Measurements from ENCODE around the gene ZNF599. TPM values are rescaled to one million over a fixed set of nuclear protein-coding genes. Genes with fewer than 3 reads are reported as not detected.
A peak's percentile ranks its signal among the peaks of the same experiment; 100 is the strongest.

The ZNF599 gene
- total RNA-seq (2014; rRNA removed; shearing (Covaris generic)) (5.2 and 6.0 TPM in 2 replicates), polyA plus RNA-seq (2016; fragmentation: Nextera tagmentation; extraction: Ambion mirVana) (3.6 and 4.6 TPM in 2 replicates)
- long read RNA-seq, transcript ZNF599-203 (3 exons, 948 nt), result major isoform, 7 of 7 reads
- long read RNA-seq, partial matches to known transcripts, result 0 of 7 reads
- long read RNA-seq, other reads (novel, unspliced or antisense), result 0 of 7 reads

- ATAC-seq, result peak; percentile 98
- Mint-ChIP-seq H3K4me3 (peak within 1 kb of the TSS; percentile 86), H3K27ac (no peak within 1 kb of the TSS), H3K36me3 (ENCODE audit: low read depth) (peaks cover 2% of the 10 kb centered on the region; the same call in 2 of the 3 replicates), H3K27me3 (ENCODE audit: insufficient read depth, low read depth, poor library complexity) (peaks cover 12% of the 10 kb centered on the region), H3K9me3 (peaks cover 11% of the 10 kb centered on the region), H3K4me1 (peaks cover 8% of the 10 kb centered on the region)
- Histone ChIP-seq H3K4me1 (ENCODE audit: insufficient read depth) (no peaks in the 10 kb centered on the region; the same call in 1 of the 2 replicates), H3K36me3 (ENCODE audit: insufficient read depth) (no peaks in the 10 kb centered on the region), H3K4me2 (peak within 1 kb of the TSS; percentile 96), H3K27ac (ENCODE audit: low read depth) (no peak within 1 kb of the TSS), H3K79me2 (replicated peaks; ENCODE audit: insufficient read depth) (no peaks in the 10 kb centered on the region), H3K9me2 (ENCODE audit: insufficient read depth) (peaks cover 10% of the 10 kb centered on the region; the same call in 1 of the 2 replicates), H4K20me1 (replicated peaks; ENCODE audit: insufficient read depth) (no peaks in the 10 kb centered on the region), H3K4me3 (peak within 1 kb of the TSS; percentile 85), H2AFZ (peak within 1 kb of the TSS; percentile 96), H3K27me3 (ENCODE audit: insufficient read depth) (peaks cover 7% of the 10 kb centered on the region; the same call in 1 of the 2 replicates), H3F3A (replicated peaks; ENCODE audit: low read depth) (no peaks in the 10 kb centered on the region)
- peak; percentile 98 for DNase-seq (ENCODE audit: low spot score)
- TF ChIP-seq CREB1 (CRISPR knock-in tag; IDR thresholded peaks at IDR 0.05; ENCODE audit: low read depth), result peak; percentile 44; the same call in 1 of the 2 replicates
- TF ChIP-seq ETS1 (IDR thresholded peaks at IDR 0.05), result peak; percentile 96
- TF ChIP-seq EZH2 (IDR thresholded peaks at IDR 0.05; ENCODE audit: low read depth, unreplicated experiment), result no peak
- no peak for TF ChIP-seq JUNB (IDR thresholded peaks at IDR 0.05; ENCODE audit: unreplicated experiment)
- peak; percentile 82 for TF ChIP-seq POLR2AphosphoS5 (IDR thresholded peaks at IDR 0.05; ENCODE audit: low read depth)
Observed at GRCh38 chr19:34772697-34773554, at the start of gene ZNF599. ZNF599 (minus strand) TSS chr19:34773215; CDS start chr19:34772841, 374 bp downstream.

- H4K20me1 ChIP-seq (replicated peaks; ENCODE audit: insufficient read depth), result no peaks in the 10 kb centered on the region
- DNase-seq (ENCODE audit: low spot score) (no peak), ATAC-seq (no peak)
- no peak overlapping the region for H3K27ac Mint-ChIP-seq
- no peaks in the 10 kb centered on the region for H3K4me1 ChIP-seq (ENCODE audit: insufficient read depth)
- H3K36me3 ChIP-seq (ENCODE audit: insufficient read depth), result no peaks in the 10 kb centered on the region
- H3K27me3 ChIP-seq (ENCODE audit: insufficient read depth), result no peaks in the 10 kb centered on the region
- H3K4me2 ChIP-seq, result no peak overlapping the region
- no peak overlapping the region for H3K4me3 ChIP-seq
- TF ChIP-seq ZNF114 (CRISPR knock-in tag; IDR thresholded peaks at IDR 0.05), result no peak
- no peak for TF ChIP-seq EZH2 (IDR thresholded peaks at IDR 0.05; ENCODE audit: low read depth, unreplicated experiment)
- no peak overlapping the region for H3K4me3 Mint-ChIP-seq
- no peaks in the 10 kb centered on the region for H3K4me1 Mint-ChIP-seq
- H3K79me2 ChIP-seq (replicated peaks; ENCODE audit: insufficient read depth), result no peaks in the 10 kb centered on the region
- H3K9me3 Mint-ChIP-seq, result peaks cover 6% of the 10 kb centered on the region
- H3F3A ChIP-seq (replicated peaks; ENCODE audit: low read depth), result no peaks in the 10 kb centered on the region
- no peak overlapping the region for H2AFZ ChIP-seq
- no peaks in the 10 kb centered on the region for H3K9me2 ChIP-seq (ENCODE audit: insufficient read depth)
- no peak overlapping the region for H3K27ac ChIP-seq (ENCODE audit: low read depth)
- peaks cover 4% of the 10 kb centered on the region for H3K27me3 Mint-ChIP-seq (ENCODE audit: insufficient read depth, low read depth, poor library complexity)
- H3K36me3 Mint-ChIP-seq (ENCODE audit: low read depth), result 0 out of 3 replicates have a peak, but pooled peaks cover 4% of the 10 kb centered on the region
Observed at GRCh38 chr19:34818270-34818669, 45.3 kb upstream of the ZNF599 start.

GRCh38 chr19:34816708-34817107 lies 43.7 kb upstream of the ZNF599 start:
- H2AFZ ChIP-seq, result no peak overlapping the region
- H3K4me2 ChIP-seq, result no peak overlapping the region
- peaks cover 6% of the 10 kb centered on the region for H3K9me3 Mint-ChIP-seq

More at GRCh38 chr19:34816708-34817107, 43.7 kb upstream of the ZNF599 start:
- Mint-ChIP-seq H3K27me3 (ENCODE audit: insufficient read depth, low read depth, poor library complexity) (peaks cover 6% of the 10 kb centered on the region), H3K4me1 (no peaks in the 10 kb centered on the region), H3K4me3 (no peak overlapping the region), H3K27ac (no peak overlapping the region), H3K36me3 (ENCODE audit: low read depth) (0 out of 3 replicates have a peak, but pooled peaks cover 4% of the 10 kb centered on the region)
- no peaks in the 10 kb centered on the region for H3K4me1 ChIP-seq (ENCODE audit: insufficient read depth)
- no peak overlapping the region for H3K4me3 ChIP-seq
- no peaks in the 10 kb centered on the region for H3K79me2 ChIP-seq (replicated peaks; ENCODE audit: insufficient read depth)
- H3K9me2 ChIP-seq (ENCODE audit: insufficient read depth), result no peaks in the 10 kb centered on the region
- no peak for DNase-seq (ENCODE audit: low spot score)
- no peaks in the 10 kb centered on the region for H4K20me1 ChIP-seq (replicated peaks; ENCODE audit: insufficient read depth)
- H3K27me3 ChIP-seq (ENCODE audit: insufficient read depth), result no peaks in the 10 kb centered on the region
- no peak for ATAC-seq
- no peak overlapping the region for H3K27ac ChIP-seq (ENCODE audit: low read depth)
- TF ChIP-seq NANOG (IDR thresholded peaks at IDR 0.05; ENCODE audit: borderline replicate concordance) (no peak), JUNB (IDR thresholded peaks at IDR 0.05; ENCODE audit: unreplicated experiment) (no peak), ZNF331 (CRISPR knock-in tag; IDR thresholded peaks at IDR 0.05; ENCODE audit: low read depth) (no peak), EZH2phosphoT487 (IDR thresholded peaks at IDR 0.05; ENCODE audit: unreplicated experiment) (no peak), ETS1 (IDR thresholded peaks at IDR 0.05) (no peak)
- H3K36me3 ChIP-seq (ENCODE audit: insufficient read depth), result no peaks in the 10 kb centered on the region
- H3F3A ChIP-seq (replicated peaks; ENCODE audit: low read depth), result no peaks in the 10 kb centered on the region

Measured in GM23338 (cell line).